Measurements from ENCODE around the gene SLC16A4.

Gene SLC16A4

DNA sequence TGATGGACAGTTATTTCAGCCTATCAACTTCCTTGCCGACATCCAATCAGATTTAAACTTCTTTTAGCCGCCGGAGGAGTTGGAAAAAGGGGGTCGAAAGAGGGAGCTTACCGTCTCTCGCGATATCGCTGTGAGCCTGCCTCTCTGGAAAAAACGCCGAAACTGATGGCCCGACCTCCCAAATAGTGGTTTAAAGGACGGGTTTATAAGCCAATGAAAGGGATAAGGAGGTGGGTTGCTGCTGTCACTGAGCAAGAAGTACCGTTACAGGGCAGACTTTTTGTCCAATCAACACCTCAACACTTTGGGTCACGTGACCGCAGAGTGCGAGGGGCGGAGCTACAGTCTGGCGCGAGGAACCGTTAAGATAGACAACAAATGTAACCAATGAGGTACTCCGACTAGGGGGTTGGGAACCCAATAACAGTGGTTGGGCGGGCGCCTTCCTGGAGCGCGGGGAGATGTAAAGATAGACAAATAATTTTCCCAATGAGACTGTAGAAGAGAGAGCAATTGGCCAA is 51.9 kb downstream of the SLC16A4 start, which contains the start of gene RBM15:
TSS of gene RBM15 (plus strand) at position 492 of the 521 bp plus-strand sequence. CDS start at position 521, 29 bp downstream.
- in situ Hi-C loops (cut with MboI; ENCODE audit: low pct_unique_long_range_greater_than_20kb, low sequenced_read_pairs) = no loop called here
- DNase-seq = peak; percentile 100

DNA sequence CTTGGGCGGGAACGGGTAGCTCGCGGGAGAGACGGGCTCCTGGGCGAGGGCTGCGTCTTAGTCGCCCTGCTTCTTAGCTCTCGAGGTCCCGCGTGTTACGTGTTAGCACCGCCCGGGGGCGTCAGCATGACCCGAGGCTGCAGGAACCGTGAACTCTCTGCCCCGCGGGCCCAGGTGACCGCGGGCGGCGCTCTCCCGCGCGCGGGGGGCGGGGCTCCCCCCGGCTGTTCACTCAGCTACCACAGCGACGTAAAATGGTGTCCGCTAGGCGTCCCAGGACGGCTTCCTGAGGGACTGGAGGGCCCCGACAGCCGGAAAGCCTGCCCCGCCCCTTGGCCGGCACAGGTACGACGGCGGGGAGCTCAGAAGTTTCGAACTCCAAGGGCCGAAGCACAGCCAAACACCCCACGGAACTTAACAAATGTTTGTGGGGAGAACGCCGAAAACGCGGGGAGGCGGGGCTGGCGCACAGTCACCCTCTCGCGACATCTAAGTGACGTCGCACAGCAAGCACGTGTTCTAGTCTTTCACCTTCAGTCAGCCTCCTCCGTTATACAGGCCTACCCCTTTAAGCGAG is 52.4 kb downstream of the SLC16A4 start:
- in situ Hi-C loops (cut with MboI; ENCODE audit: low pct_unique_long_range_greater_than_20kb, low sequenced_read_pairs) = no loop called here
- no peak for DNase-seq

- DNase-seq = no peak
Observed at GRCh38 chr1:110337704-110338308, 53.0 kb downstream of the SLC16A4 start.

GRCh38 chr1:110336300-110337039 is 54.4 kb downstream of the SLC16A4 start:
- no peak for DNase-seq
- in situ Hi-C loops (cut with MboI; ENCODE audit: low pct_unique_long_range_greater_than_20kb, low sequenced_read_pairs) = no loop called here

More at GRCh38 chr1:110337704-110338308, 53.0 kb downstream of the SLC16A4 start:
- in situ Hi-C loops (cut with MboI; ENCODE audit: low pct_unique_long_range_greater_than_20kb, low sequenced_read_pairs) = no loop called here

GRCh38 chr1:110335265-110335664 is 55.6 kb downstream of the SLC16A4 start:
- no peak for DNase-seq
- in situ Hi-C loops (cut with MboI; ENCODE audit: low pct_unique_long_range_greater_than_20kb, low sequenced_read_pairs) = no loop called here

DNA sequence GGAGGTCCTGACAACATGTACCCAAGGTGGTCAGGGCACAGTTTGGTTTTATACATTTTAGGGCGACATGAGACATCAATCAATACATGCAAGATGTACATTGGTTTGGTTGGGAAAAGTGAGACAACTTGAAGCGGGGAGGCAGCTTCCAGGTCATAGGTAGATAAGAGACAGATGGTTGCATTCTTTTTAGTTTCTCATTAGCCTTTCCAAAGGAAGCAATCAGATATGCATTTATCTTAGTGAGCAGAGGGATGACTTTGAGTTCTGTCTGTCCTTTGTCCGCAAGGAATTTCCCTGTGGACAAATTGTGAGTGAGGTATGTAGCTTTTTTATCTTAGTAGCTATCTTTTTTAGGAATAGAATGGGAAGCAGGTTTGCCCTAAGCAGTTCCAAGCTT is 62.1 kb downstream of the SLC16A4 start:
- in situ Hi-C loops (cut with MboI; ENCODE audit: low pct_unique_long_range_greater_than_20kb, low sequenced_read_pairs) = no loop called here

DNA sequence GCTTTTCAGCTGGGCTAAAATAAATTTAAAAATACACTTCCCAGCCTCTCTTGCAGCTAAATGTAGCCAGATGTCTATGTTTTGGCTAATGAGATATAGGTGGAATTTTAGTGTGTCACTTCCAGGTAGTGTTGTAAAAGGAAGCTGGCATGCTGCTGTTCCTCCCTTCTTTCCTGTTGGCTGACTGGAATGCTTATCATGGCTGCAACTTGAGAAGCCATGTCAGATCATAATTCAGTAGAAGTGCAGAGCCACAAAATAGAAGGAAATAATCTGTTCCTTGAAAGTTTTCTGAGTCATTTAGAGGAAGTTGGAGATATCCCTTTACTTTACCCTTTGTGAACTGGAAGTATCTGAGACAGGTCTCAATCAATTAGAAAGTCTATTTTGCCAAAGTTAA is 62.6 kb downstream of the SLC16A4 start:
- in situ Hi-C loops (cut with MboI; ENCODE audit: low pct_unique_long_range_greater_than_20kb, low sequenced_read_pairs) = no loop called here
- DNase-seq = peak; percentile 56

More for the DNA sequence above, 62.1 kb downstream of the SLC16A4 start:
- no peak for DNase-seq

- no peak for DNase-seq
- in situ Hi-C loops (cut with MboI; ENCODE audit: low pct_unique_long_range_greater_than_20kb, low sequenced_read_pairs) = no loop called here
Observed at GRCh38 chr1:110326826-110327225, 64.0 kb downstream of the SLC16A4 start.

GRCh38 chr1:110324667-110325066 is 66.2 kb downstream of the SLC16A4 start:
- no peak for DNase-seq
- in situ Hi-C loops (cut with MboI; ENCODE audit: low pct_unique_long_range_greater_than_20kb, low sequenced_read_pairs) = loop anchor here (25.0 kb wide), 1 partner anchor 112 kb away; the partner anchor contains the start of gene KCNC4

GRCh38 chr1:110321846-110322245 is 69.0 kb downstream of the SLC16A4 start:
- in situ Hi-C loops (cut with MboI; ENCODE audit: low pct_unique_long_range_greater_than_20kb, low sequenced_read_pairs) = loop anchor here (25.0 kb wide), 1 partner anchor 110 kb away; the partner anchor contains the start of gene KCNC4
- no peak for DNase-seq

DNA sequence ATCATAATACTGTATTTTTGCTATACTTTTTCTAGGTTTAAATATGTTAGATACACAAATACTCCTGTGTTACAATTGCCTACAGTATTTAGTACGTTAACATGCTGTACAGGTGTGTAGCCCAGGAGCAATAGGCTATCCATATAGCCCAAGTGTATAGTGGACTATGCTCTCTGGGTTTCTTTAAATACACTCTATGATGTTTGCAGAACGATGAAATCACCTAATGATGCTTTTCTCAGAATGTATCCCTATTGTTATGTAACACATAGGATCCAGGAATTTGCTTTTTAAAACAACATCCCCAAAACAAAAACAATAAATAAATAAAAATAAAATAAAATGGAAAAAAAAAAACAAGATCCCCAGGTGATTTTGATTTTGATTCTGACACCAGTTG is 69.8 kb downstream of the SLC16A4 start:
- DNase-seq = no peak
- in situ Hi-C loops (cut with MboI; ENCODE audit: low pct_unique_long_range_greater_than_20kb, low sequenced_read_pairs) = loop anchor here (25.0 kb wide), 1 partner anchor 109 kb away; the partner anchor contains the start of gene KCNC4

DNA sequence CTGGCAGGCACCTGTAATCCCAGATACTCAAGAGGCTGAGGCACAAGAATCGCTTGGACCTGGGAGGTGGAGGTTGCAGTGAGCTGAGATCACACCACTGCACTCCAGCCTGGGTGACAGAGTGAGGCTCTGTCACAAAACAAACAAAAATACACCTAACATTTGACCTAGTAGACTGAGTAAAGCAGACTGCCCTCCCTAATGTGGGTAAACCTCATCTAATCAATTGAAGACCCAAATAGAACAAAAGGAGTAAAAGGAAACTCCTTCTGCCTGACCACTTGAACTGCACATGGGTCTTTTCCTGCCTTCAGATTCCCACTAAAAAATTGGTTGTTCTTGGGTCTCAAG is 70.7 kb downstream of the SLC16A4 start:
- no peak for DNase-seq
- in situ Hi-C loops (cut with MboI; ENCODE audit: low pct_unique_long_range_greater_than_20kb, low sequenced_read_pairs) = loop anchor here (25.0 kb wide), 1 partner anchor 108 kb away; the partner anchor contains the start of gene KCNC4

- in situ Hi-C loops (cut with MboI; ENCODE audit: low pct_unique_long_range_greater_than_20kb, low sequenced_read_pairs) = loop anchor here (25.0 kb wide), 1 partner anchor 107 kb away; the partner anchor contains the start of gene KCNC4
Observed at GRCh38 chr1:110319332-110320167, 71.3 kb downstream of the SLC16A4 start.

DNA sequence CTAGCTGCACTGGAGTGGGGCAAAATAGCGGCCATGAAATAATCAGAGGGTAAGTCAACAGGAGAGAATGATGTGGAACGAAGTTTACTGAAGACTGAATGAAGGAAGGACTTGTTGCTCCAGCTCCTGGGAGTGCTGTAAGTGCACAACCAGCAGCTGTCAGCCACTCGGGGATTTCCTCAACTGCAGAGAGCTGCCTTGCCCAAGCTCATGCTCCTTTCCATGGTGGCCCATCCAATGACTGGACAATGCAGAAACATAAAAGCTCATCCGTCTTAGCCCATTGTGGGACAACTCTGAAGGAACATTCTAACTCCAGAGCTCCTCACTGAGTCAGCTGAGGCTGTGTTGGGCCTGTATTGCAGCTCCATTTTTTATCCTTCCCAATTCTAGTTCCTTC is 72.8 kb downstream of the SLC16A4 start:
- DNase-seq = no peak
- in situ Hi-C loops (cut with MboI; ENCODE audit: low pct_unique_long_range_greater_than_20kb, low sequenced_read_pairs) = loop anchor here (25.0 kb wide), 1 partner anchor 106 kb away; the partner anchor contains the start of gene KCNC4

More at GRCh38 chr1:110319332-110320167, 71.3 kb downstream of the SLC16A4 start:
- DNase-seq = peak; percentile 29

GRCh38 chr1:110316735-110317134 is 74.1 kb downstream of the SLC16A4 start:
- in situ Hi-C loops (cut with MboI; ENCODE audit: low pct_unique_long_range_greater_than_20kb, low sequenced_read_pairs) = loop anchor here (25.0 kb wide), 1 partner anchor 104 kb away; the partner anchor contains the start of gene KCNC4
- no peak for DNase-seq

Measured in KBM-7 (cell line).